SU-DHL-6 (cell line): ENCODE data around the gene VWA7.

Experiments used
- EZH2phosphoT487 ChIP-seq: fragments of 200-600 bp; sonication (generic), shearing (Covaris generic); conservative IDR thresholded peaks from 2 replicates; pipeline ENCODE4 v1.6.1; 2018; ENCODE audit warnings: mild to moderate bottlenecking, antibody characterized with exemption, low read length, moderate library complexity, mixed read lengths
- TF ChIP-seq, protein P1 (sequence below): fragments of 200-600 bp; sonication (generic); IDR thresholded peaks from one replicate; pipeline ENCODE4 v1.5.1; 2017; ENCODE audit warnings: antibody characterized with exemption, mild to moderate bottlenecking, low read length, moderate library complexity; ENCODE audit not compliant: insufficient read depth, poor library complexity, severe bottlenecking

DNA sequence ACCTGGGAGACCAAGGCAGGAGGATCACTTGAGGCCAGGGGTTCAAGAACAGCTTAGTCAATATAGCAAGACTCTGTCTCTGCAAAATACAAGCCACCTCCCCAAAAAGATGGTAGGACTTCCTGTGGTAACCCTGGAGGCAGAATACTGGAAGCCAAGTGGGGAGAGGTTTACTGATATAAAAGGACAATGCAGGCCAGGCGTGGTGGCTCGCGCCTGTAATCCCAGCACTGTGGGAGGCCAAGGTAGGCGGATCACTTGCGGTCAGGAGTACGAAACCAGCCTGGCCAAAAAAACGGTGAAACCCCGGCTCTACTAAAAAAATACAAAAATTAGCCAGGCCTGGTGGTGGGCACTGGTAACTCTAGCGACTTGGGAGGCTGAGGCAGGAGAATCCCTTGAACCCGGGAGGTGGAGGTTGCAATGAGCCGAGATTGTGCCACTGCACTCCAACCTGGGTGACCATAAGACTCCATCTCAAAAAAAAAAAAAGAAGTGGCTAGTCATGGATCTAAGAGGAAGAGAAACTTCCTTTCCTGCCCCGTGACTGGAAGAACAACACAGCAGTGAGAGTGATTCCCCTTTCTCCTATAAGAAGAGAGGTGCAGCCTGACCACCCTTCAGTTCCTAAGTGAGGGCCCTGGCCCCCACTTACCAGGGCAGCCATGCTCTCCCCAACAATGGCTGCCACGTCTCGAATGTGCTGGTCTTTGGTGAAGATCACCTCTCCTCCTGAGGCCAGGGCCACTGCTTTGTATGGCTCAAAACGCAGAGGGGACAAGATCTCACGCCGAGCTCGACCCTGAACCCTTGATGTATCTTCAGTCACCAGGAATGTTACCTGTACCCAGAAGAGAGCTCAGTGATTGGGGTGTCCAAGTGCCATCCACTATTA, 8.5 kb downstream of the VWA7 start:
- no peak for TF ChIP-seq EZH2phosphoT487
- TF ChIP-seq, protein P1, sequence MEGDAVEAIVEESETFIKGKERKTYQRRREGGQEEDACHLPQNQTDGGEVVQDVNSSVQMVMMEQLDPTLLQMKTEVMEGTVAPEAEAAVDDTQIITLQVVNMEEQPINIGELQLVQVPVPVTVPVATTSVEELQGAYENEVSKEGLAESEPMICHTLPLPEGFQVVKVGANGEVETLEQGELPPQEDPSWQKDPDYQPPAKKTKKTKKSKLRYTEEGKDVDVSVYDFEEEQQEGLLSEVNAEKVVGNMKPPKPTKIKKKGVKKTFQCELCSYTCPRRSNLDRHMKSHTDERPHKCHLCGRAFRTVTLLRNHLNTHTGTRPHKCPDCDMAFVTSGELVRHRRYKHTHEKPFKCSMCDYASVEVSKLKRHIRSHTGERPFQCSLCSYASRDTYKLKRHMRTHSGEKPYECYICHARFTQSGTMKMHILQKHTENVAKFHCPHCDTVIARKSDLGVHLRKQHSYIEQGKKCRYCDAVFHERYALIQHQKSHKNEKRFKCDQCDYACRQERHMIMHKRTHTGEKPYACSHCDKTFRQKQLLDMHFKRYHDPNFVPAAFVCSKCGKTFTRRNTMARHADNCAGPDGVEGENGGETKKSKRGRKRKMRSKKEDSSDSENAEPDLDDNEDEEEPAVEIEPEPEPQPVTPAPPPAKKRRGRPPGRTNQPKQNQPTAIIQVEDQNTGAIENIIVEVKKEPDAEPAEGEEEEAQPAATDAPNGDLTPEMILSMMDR, result no peak
